ENCODE measurements around the gene GLYATL1B. TPM values are rescaled to one million over a fixed set of nuclear protein-coding genes. Genes with fewer than 3 reads are reported as not detected.
"Not testable (repeated sequence)": the region's sequence is repeated elsewhere in the genome, so short reads cannot be mapped to it uniquely, and the experiment has no call there.

GLYATL1B gene
- total and polyA plus RNA-seq, 4 donors: not detected

GRCh38 chr11:59079086-59079485 lies 7.0 kb upstream of the GLYATL1B start:
- H3K36me3 ChIP-seq (ENCODE audit: control insufficient read depth in 4 of 4, insufficient read depth in 3 of 4, low read depth in 1 of 4, low read length in 3 of 4): no peaks in the 10 kb centered on the region
- H3K9me3 ChIP-seq (ENCODE audit: control insufficient read depth in 4 of 4, low read length in 3 of 4): no peaks in the 10 kb centered on the region
- no peak for DNase-seq (ENCODE audit: low spot score)
- 86% methylated on average over 1 of the region's 1 CpG for WGBS
- H3K27me3 ChIP-seq (ENCODE audit: control insufficient read depth in 4 of 4, insufficient read depth in 4 of 4, low read length in 3 of 4): no peaks in the 10 kb centered on the region
- no peak for TF ChIP-seq NR2F2 (IDR thresholded peaks at IDR 0.05)
- TF ChIP-seq CTCF (IDR thresholded peaks at IDR 0.05; ENCODE audit: low read depth, low read length, missing input control): no peak
- no peak for TF ChIP-seq HNF4A (conservative IDR thresholded peaks at IDR 0.05)
- no peak for TF ChIP-seq RAD21 (IDR thresholded peaks at IDR 0.05)
- no peak for TF ChIP-seq REST (IDR thresholded peaks at IDR 0.05)
- TF ChIP-seq EGR1 (IDR thresholded peaks at IDR 0.05; ENCODE audit: low read depth in 2 of 2): no peak
- no peak for TF ChIP-seq MAX (IDR thresholded peaks at IDR 0.05)
- H3K27ac ChIP-seq (ENCODE audit: low read depth in 1 of 2, low read length in 2 of 2): no peak overlapping the region
- H3K9ac ChIP-seq (ENCODE audit: low read depth in 1 of 2, low read length in 2 of 2): no peak overlapping the region
- peaks cover 0 to 1% (median 0%) of the 10 kb centered on the region in 4 donors for H3K4me1 ChIP-seq (ENCODE audit: control insufficient read depth in 4 of 4, insufficient read depth in 4 of 4, low read length in 3 of 4)
- no peak overlapping the region for H3K4me3 ChIP-seq (ENCODE audit: low read depth in 1 of 3, low read length in 3 of 3)

GRCh38 chr11:59080421-59080820 lies 5.7 kb upstream of the GLYATL1B start:
- H3K9me3 ChIP-seq (ENCODE audit: control insufficient read depth in 4 of 4, low read length in 3 of 4); H3K36me3 ChIP-seq (ENCODE audit: control insufficient read depth in 4 of 4, insufficient read depth in 3 of 4, low read depth in 1 of 4, low read length in 3 of 4); H3K27ac ChIP-seq (ENCODE audit: low read depth in 1 of 2, low read length in 2 of 2); DNase-seq (ENCODE audit: low spot score); H3K27me3 ChIP-seq (ENCODE audit: control insufficient read depth in 4 of 4, insufficient read depth in 4 of 4, low read length in 3 of 4); H3K4me3 ChIP-seq (ENCODE audit: low read depth in 1 of 3, low read length in 3 of 3); H3K4me1 ChIP-seq (ENCODE audit: control insufficient read depth in 4 of 4, insufficient read depth in 4 of 4, low read length in 3 of 4); H3K9ac ChIP-seq (ENCODE audit: low read depth in 1 of 2, low read length in 2 of 2): not testable (repeated sequence)
- WGBS: 94% methylated on average over 2 of the region's 2 CpGs

GRCh38 chr11:59081430-59082020 lies 4.6 kb upstream of the GLYATL1B start:
- not testable (repeated sequence) for DNase-seq (ENCODE audit: low spot score); H3K36me3 ChIP-seq (ENCODE audit: control insufficient read depth in 4 of 4, insufficient read depth in 3 of 4, low read depth in 1 of 4, low read length in 3 of 4); H3K4me3 ChIP-seq (ENCODE audit: low read depth in 1 of 3, low read length in 3 of 3); H3K27ac ChIP-seq (ENCODE audit: low read depth in 1 of 2, low read length in 2 of 2); H3K9ac ChIP-seq (ENCODE audit: low read depth in 1 of 2, low read length in 2 of 2); H3K4me1 ChIP-seq (ENCODE audit: control insufficient read depth in 4 of 4, insufficient read depth in 4 of 4, low read length in 3 of 4); H3K9me3 ChIP-seq (ENCODE audit: control insufficient read depth in 4 of 4, low read length in 3 of 4); H3K27me3 ChIP-seq (ENCODE audit: control insufficient read depth in 4 of 4, insufficient read depth in 4 of 4, low read length in 3 of 4)
- 62% methylated on average over 4 of the region's 4 CpGs for WGBS
